GM23248 (cell line): ENCODE results near the gene PTK6.

Experiments
- EZH2 ChIP-seq: fragments of 200-600 bp; sonication (generic); IDR thresholded peaks from 2 replicates; pipeline ENCODE4 v1.6.1; 2018; ENCODE audit warnings: antibody characterized with exemption, mild to moderate bottlenecking; ENCODE audit not compliant: insufficient read depth, poor library complexity, severe bottlenecking
- EZH2phosphoT487 ChIP-seq: fragments of 200-600 bp; sonication (generic); IDR thresholded peaks from 2 replicates; pipeline ENCODE4 v1.6.1; 2018; ENCODE audit warnings: antibody characterized with exemption, moderate library complexity, mild to moderate bottlenecking, low read depth; ENCODE audit not compliant: insufficient read depth

- no peak for TF ChIP-seq EZH2
- no peak for TF ChIP-seq EZH2phosphoT487
Measured at GRCh38 chr20:63483834-63484233, 53.3 kb downstream of the PTK6 start.
